ENCODE measurements around the gene GIPC2.

DNA sequence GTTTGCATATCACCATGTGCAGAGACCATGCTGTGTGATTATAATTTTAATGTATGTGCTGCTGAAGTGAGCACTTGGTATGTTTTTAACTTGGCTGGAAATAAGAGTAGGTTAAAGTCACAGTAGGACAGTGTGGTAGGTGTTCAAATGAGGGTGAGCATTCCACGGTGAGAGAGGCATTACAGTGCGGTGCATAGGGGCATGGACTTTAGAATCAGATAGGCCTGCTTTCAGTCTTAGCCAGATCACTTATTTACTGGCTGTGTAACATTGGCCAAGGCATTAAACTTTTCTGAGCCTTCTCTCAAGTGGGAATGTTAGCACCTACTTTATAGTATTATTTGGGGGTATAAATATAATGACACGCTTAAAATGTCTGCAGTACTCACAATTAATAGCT is 43.2 kb downstream of the GIPC2 start:
- TF ChIP-seq, protein P1, sequence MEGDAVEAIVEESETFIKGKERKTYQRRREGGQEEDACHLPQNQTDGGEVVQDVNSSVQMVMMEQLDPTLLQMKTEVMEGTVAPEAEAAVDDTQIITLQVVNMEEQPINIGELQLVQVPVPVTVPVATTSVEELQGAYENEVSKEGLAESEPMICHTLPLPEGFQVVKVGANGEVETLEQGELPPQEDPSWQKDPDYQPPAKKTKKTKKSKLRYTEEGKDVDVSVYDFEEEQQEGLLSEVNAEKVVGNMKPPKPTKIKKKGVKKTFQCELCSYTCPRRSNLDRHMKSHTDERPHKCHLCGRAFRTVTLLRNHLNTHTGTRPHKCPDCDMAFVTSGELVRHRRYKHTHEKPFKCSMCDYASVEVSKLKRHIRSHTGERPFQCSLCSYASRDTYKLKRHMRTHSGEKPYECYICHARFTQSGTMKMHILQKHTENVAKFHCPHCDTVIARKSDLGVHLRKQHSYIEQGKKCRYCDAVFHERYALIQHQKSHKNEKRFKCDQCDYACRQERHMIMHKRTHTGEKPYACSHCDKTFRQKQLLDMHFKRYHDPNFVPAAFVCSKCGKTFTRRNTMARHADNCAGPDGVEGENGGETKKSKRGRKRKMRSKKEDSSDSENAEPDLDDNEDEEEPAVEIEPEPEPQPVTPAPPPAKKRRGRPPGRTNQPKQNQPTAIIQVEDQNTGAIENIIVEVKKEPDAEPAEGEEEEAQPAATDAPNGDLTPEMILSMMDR (IDR thresholded peaks at IDR 0.05; ENCODE audit: insufficient read depth, low read length) = no peak
- TF ChIP-seq SPI1 (IDR thresholded peaks at IDR 0.05; ENCODE audit: borderline replicate concordance, low read depth) = no peak
